Body of pancreas (tissue), 4 donors: ENCODE measurements around the gene SOST. TPM values are rescaled to one million over a fixed set of nuclear protein-coding genes. Genes with fewer than 3 reads are reported as not detected.

Source experiments
- ATAC-seq: fragments of 150-250 bp; one replicate; pipeline ENCODE4 v1.9.1; 2016
- DNase-seq, 4 donors: peaks; one replicate each; pipeline ENCODE4 v3.0.0-alpha.2; 2019
- H3K27ac ChIP-seq, 4 donors: fragments of 200-600 bp; sonication (generic); 1 replicate in 3 of 4; 2 replicates in 1 of 4; pipeline versions ENCODE4 v1.5.1 to v1.6.1; 2016 to 2019; ENCODE audit warnings: mild to moderate bottlenecking in 1 of 4, mixed read lengths in 1 of 4, moderate library complexity in 1 of 4
- H3K27me3 ChIP-seq, 2 donors: fragments of 200-600 bp; sonication (generic); one replicate each; pipeline ENCODE4 v1.6.0; 2016; ENCODE audit warnings: mild to moderate bottlenecking in 1 of 2
- H3K36me3 ChIP-seq, 2 donors: fragments of 200-600 bp; sonication (generic); replicated peaks in 1 of 2; 2 replicates each; pipeline ENCODE4 v1.5.1; 2016; ENCODE audit warnings: low read depth in 2 of 2; ENCODE audit not compliant: insufficient read depth in 1 of 2
- H3K4me1 ChIP-seq: fragments of 200-600 bp; sonication (generic); one replicate; pipeline ENCODE4 v1.6.0; 2016
- H3K4me3 ChIP-seq, 2 donors: fragments of 200-600 bp; sonication (generic); 1 replicate in 1 of 2; 2 replicates in 1 of 2; pipeline ENCODE4 v1.5.1; 2016 to 2019
- H3K9me3 ChIP-seq, 3 donors: fragments of 200-600 bp; sonication (generic); 1 replicate in 2 of 3; 2 replicates in 1 of 3; pipeline ENCODE4 v1.5.1; 2016
- POLR2A ChIP-seq, 3 donors: fragments of 450-650 bp; IDR thresholded peaks; one replicate each; pipeline ENCODE4 v1.6.1; 2016; ENCODE audit warnings: antibody characterized with exemption in 3 of 3, mild to moderate bottlenecking in 2 of 3
- WGBS, 2 donors: methylation state at CpG; one replicate each; pipeline ENCODE4 v1.1.5; 2017; 5-methylcytosine and 5-hydroxymethylcytosine counted together
- intact Hi-C: fragments of 100-400 bp; cut with DNase I; formaldehyde crosslinking; loops from one replicate; pipeline ENCODE4 v1.15.1; 2023
- total RNA-seq, 2 donors: library from RNA; depleted of rRNA; stranded (reverse); fragments of >200 nt; gene quantifications; one replicate each; pipeline ENCODE4 v1.1.0, GENCODE V29; 2016
- TF ChIP-seq, protein P1 (sequence below), 7 experiments: fragments of 450-650 bp in 4 of 7; fragments of 200-600 bp in 3 of 7; sonication (generic) in 3 of 7; IDR thresholded peaks; one replicate each; pipeline ENCODE4 v1.5.1; 2016 to 2019; ENCODE audit warnings: antibody characterized with exemption in 7 of 7

Gene SOST
- total RNA-seq, 2 donors from 2014 or later, result not detected

DNA sequence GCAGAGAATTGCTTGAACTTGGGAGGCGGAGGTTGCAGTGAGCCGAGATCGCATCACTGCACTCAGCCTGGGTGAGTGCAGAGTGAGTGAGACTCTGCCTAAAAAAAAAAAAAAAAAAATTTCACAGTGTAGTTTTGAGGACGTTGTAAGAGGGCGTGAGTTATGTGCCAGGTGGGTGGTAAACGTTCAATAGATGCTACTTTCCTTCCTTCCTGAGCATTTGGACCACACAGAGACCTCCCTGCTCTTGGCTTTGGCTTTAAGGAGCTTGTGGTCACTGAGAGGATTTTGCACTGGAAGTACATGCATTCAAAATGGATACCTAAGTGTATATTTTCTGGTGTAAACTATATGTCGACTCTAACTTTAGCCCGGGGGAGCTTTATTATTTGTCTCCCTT lies 30.5 kb downstream of the SOST start:
- no peak for DNase-seq
- TF ChIP-seq POLR2A (IDR thresholded peaks at IDR 0.05), result no peak
- TF ChIP-seq, protein P1, sequence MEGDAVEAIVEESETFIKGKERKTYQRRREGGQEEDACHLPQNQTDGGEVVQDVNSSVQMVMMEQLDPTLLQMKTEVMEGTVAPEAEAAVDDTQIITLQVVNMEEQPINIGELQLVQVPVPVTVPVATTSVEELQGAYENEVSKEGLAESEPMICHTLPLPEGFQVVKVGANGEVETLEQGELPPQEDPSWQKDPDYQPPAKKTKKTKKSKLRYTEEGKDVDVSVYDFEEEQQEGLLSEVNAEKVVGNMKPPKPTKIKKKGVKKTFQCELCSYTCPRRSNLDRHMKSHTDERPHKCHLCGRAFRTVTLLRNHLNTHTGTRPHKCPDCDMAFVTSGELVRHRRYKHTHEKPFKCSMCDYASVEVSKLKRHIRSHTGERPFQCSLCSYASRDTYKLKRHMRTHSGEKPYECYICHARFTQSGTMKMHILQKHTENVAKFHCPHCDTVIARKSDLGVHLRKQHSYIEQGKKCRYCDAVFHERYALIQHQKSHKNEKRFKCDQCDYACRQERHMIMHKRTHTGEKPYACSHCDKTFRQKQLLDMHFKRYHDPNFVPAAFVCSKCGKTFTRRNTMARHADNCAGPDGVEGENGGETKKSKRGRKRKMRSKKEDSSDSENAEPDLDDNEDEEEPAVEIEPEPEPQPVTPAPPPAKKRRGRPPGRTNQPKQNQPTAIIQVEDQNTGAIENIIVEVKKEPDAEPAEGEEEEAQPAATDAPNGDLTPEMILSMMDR (IDR thresholded peaks at IDR 0.05), result no peak
- H3K4me1 ChIP-seq, result peaks cover 15% of the 10 kb centered on the region
- no peaks in the 10 kb centered on the region for H3K9me3 ChIP-seq
- ATAC-seq, result no peak
- 69 to 80% methylated on average over 8 of the region's 8 CpGs for WGBS, 2 donors
- intact Hi-C loops, result no loop called here
- H3K4me3 ChIP-seq, result no peak overlapping the region
- H3K27me3 ChIP-seq, result no peaks in the 10 kb centered on the region
- no peak overlapping the region for H3K27ac ChIP-seq
- H3K36me3 ChIP-seq, result no peaks in the 10 kb centered on the region

DNA sequence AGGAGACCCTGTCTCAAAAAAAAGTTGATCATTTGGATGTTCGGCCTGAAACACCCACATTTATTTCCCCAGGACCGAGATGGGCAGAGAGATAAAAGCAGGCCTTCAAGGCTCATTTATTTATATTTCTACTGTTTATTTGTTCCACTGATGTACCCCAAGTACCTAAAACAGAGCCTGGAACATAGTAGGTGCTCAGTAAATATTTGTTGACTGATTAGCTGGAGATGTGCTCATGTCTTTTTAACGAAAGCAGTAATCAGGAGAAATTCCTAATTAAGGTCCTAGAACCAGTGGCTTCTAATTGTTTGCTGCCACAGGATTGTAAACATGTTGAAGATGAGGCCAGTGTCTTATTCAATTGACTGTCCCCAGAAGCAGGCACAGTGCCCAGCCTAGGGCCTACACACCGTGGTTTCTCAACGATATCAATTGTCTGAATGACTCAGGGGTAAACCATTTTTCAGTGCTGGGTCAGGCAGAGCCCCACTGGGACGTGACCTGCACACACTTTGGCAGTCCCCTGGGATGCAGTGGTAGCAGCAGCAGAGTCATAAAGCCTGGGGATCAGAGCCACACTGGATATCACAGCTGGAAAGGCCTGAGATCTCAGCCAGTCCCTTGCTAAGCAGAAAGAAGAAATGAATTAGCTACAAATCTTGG lies 34.8 kb downstream of the SOST start:
- Histone ChIP-seq H3K4me3 (no peak overlapping the region), H3K4me1 (peaks cover 42% of the 10 kb centered on the region), H3K36me3 (no peaks in the 10 kb centered on the region), H3K27ac (peak overlapping the region in 3 of 4 donors; percentile 54 to 94 (median 55)), H3K9me3 (no peaks in the 10 kb centered on the region), H3K27me3 (no peaks in the 10 kb centered on the region)
- intact Hi-C loops, result no loop called here
- TF ChIP-seq, protein P1 (IDR thresholded peaks at IDR 0.05), result no peak
- no peak for TF ChIP-seq POLR2A (IDR thresholded peaks at IDR 0.05)
- peak in 2 of 4 donors; percentile 18 to 25 for DNase-seq
- ATAC-seq, result no peak
- whole genome bisulfite sequencing, 2 donors, result 52 to 62% methylated on average over 3 to 6 of the region's 6 CpGs

DNA sequence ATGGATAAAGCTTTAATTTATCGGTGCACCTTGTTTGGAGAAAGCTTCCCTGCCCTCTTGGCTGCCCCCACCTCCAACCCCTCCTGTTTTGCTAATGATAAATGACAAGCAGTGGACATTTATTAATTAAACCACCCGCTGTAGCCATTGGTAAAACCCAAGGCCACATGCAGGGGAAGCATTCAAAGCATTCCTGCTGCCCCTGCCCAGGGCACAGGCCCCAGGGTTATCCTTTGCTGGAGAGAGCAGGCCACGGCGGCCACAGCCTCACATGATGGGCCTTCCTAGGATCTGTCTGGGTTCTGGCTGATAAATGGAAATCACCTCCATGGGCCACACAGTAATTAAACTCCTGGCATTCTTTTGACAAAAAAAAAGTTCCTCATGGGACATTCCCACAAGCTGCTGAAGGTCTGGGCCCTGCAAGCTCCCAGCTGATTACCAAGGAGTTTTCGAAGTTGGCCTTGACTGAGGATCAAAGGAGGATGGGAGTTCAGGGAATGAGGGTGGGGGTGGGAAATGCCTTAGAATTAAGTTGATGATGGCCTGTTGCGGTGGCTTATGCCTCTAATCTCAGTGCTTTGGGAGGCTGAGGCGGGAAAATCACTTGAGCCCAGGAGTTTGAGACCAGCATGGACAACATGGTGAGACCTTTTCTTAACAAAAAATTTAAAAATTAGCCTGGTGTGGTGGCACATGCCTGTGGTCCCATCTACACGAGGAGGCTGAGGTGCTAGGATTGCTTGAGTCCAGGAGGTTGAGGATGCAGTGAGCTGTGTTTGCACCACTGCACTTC lies 35.5 kb downstream of the SOST start:
- DNase-seq (peak; percentile 35 to 69 (median 54)), ATAC-seq (peak; percentile 74)
- H3K9me3 ChIP-seq, result no peaks in the 10 kb centered on the region
- peak overlapping the region; percentile 15 to 94 (median 54) for H3K27ac ChIP-seq
- TF ChIP-seq, protein P1 (IDR thresholded peaks at IDR 0.05), result no peak
- no peak for TF ChIP-seq POLR2A (IDR thresholded peaks at IDR 0.05)
- H3K27me3 ChIP-seq, result no peaks in the 10 kb centered on the region
- WGBS, 2 donors, result 60% methylated on average over 6 to 8 of the region's 8 CpGs
- intact Hi-C loops, result no loop called here
- H3K4me1 ChIP-seq, result peaks cover 42% of the 10 kb centered on the region
- H3K4me3 ChIP-seq, result no peak overlapping the region
- H3K36me3 ChIP-seq, result no peaks in the 10 kb centered on the region

DNA sequence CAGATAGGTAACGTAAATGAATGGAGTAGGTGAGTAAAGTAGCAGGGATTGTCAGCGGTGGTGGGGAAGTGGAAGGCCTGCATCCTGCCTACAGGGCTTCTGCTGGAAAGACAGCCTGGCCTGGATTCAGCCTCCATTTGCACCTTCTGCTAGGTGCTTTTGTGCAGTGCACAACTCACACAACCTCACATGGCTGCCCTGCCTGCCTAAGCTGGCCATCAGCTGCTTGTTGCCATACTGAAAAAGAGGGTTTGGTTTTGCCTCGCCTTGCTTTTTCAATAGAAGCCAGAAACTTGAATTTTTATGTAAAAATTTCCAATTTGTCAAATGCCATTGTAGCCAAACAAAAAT lies 36.3 kb downstream of the SOST start:
- 93 to 100% methylated on average over 3 of the region's 3 CpGs for WGBS, 2 donors
- H3K36me3 ChIP-seq, result no peaks in the 10 kb centered on the region

More for the DNA sequence above, 36.3 kb downstream of the SOST start:
- intact Hi-C loops, result no loop called here
- H3K4me1 ChIP-seq, result peaks cover 42% of the 10 kb centered on the region
- DNase-seq, result no peak
- TF ChIP-seq, protein P1 (IDR thresholded peaks at IDR 0.05), result no peak
- no peak for TF ChIP-seq POLR2A (IDR thresholded peaks at IDR 0.05)
- H3K9me3 ChIP-seq, result no peaks in the 10 kb centered on the region
- no peaks in the 10 kb centered on the region for H3K27me3 ChIP-seq
- no peak for ATAC-seq
- H3K4me3 ChIP-seq, result no peak overlapping the region
- peak overlapping the region in 3 of 4 donors; percentile 54 to 94 (median 55) for H3K27ac ChIP-seq
